Measurements from ENCODE around the gene SCN4B.

The SCN4B gene

GRCh38 chr11:118099838-118100556 lies 52.6 kb downstream of the SCN4B start:
- DNase-seq (ENCODE audit: low read depth in 2 of 2) = no peak

- DNase-seq (ENCODE audit: low read depth in 2 of 2) = no peak
Measured at GRCh38 chr11:118098996-118099837, 53.4 kb downstream of the SCN4B start.

DNA sequence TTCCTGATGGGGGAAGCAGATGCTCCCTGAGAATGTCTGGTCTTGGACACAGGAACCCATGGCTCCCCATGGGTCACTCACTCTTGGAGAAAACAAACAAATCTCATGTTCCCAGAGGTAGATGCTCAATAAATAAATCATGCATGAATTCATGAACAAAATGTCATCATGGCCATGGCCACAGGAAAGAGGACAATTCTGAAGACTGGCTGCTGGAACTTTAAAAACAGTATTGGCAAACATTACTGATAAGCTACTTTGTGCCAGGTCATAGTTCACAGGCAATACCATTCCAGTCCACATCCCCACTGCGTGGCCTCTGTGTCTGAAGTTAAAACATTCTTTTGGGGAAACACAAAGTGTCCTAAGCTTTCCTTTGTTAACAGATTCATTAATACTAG lies 56.7 kb downstream of the SCN4B start:
- no peak for DNase-seq (ENCODE audit: low read depth in 2 of 2)

GRCh38 chr11:118095493-118095892 lies 57.1 kb downstream of the SCN4B start:
- DNase-seq (ENCODE audit: low read depth in 2 of 2) = no peak

DNA sequence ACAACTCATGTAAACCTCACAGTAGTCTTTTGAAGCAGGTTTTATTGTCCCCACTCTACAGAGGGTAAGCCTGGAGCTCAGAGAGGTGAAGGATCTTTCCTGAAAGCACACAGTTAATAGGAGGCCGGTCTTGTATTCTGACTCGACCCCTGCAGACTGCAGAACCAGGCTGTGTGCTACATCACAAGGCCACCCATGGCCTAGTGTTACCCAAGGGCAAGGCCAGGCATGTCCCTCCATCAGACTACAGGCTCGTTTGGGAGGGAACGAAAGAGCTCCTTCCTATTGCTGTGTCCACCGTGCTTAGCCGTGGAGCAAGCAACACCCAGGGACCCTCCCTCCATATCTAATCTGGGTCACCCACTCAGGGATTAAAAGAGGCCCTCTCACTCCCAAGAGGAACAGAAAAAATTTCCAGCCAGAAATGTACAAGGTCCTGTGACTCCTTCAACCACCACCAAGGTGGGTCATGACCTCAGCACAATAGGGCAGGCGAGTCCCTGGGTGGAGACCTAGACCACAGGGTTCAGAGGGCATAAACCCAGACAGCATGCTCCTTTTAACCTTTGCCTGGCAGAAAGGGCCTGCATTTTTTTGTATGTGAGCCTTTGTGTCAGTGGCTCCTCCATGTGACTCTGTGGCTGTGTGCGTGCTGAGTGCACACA lies 59.6 kb downstream of the SCN4B start:
- DNase-seq (ENCODE audit: low read depth in 2 of 2) = no peak

- no peak for DNase-seq (ENCODE audit: low read depth in 2 of 2)
Measured at GRCh38 chr11:118091690-118092089, 60.9 kb downstream of the SCN4B start.

- no peak for DNase-seq (ENCODE audit: low read depth in 2 of 2)
Measured at GRCh38 chr11:118090545-118091162, 62.0 kb downstream of the SCN4B start.

GRCh38 chr11:118088531-118088930 lies 64.1 kb downstream of the SCN4B start:
- no peak for DNase-seq (ENCODE audit: low read depth in 2 of 2)

DNA sequence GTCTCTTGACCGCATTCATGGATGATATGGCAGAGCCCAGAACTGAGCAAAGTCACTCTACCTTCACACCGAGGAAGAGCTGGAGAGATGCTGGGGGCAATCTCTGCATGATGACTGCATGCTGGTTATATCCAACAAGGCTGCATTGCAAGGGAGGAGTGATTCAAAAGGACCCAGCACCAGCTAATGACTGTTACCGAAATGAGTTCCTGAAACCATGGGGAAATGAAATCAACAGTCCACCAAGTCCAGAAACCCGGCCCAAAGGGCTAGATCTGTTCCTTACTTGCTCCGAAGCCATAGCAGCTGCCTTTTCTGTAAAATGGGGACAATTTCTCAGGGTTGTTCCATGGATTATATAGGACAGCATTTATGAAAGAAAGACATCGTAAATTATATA lies 64.7 kb downstream of the SCN4B start:
- no peak for DNase-seq (ENCODE audit: low read depth in 2 of 2)

DNA sequence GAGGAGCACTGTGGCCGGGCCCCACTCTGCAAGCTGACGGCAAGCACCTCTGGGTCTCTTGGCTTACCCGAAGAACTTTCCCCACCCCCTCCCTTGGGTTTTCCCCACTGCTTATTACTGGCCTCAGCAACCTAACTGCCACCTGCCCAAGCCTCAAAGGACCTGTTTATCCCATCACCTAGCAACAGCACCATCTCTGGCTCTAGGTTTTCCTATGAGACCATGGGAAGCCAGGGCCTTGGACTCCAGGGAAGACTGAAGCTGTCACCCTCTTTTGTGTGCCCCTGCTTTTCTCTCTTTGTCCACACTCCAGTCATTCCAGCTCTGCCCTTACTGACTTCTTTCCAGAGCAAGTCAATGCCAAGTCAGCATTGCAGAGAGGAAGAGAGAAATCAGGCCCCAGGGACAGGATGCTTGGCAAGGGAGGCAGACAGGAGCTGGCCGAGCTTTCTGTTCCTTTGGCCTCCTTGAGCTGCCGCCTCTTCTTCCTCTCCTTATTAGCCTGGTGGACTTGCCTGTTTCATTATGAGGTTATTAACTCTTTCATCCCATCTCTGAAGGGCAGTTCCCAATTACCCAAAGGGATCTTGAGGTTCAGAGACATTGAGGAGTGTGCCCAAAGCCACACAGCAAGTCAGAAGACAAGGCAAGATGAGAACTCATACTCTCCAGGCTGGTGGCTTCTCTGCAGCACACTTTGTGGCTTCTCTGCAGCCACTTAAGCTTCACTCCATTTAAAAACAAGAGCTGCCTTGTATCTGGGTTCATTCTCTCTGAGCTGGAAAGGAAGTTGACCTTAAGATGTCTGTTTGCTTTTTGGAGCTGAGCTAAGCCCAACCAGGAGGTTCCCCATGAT lies 65.5 kb downstream of the SCN4B start, which contains the start of gene SMIM35:
TSS of gene SMIM35 (minus strand) at position 51 of the 856 bp plus-strand sequence. CDS start 206 bp downstream, outside the sequence.
- DNase-seq (ENCODE audit: low read depth in 2 of 2) = no peak

- no peak for DNase-seq (ENCODE audit: low read depth in 2 of 2)
Measured at GRCh38 chr11:118084656-118085055, 68.0 kb downstream of the SCN4B start.

DNA sequence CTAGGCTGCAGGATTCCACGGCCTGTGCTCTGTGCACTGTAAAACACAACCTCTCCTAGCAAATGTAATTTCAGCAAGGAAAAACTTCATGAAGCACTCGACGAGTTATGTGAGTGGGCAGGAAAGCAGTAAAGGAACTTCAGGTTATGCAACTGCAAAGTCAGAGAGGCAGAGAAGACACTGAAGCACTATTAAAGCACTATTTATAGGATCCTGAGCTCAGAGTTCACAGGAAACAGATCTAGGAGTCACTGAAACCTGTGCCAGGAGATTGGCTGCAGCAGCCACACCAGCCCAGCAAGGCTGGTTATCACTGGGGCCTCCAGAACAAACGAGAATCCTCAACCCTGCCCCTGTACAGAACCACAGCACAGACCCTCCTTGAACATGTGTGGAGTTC lies 68.4 kb downstream of the SCN4B start:
- DNase-seq (ENCODE audit: low read depth in 2 of 2) = no peak
